Coronary artery (tissue), 2 donors: ENCODE data around the gene VEZT.

ENCODE experiments used
- DNase-seq: peaks from one replicate; pipeline ENCODE4 v3.0.0-alpha.2; 2017; ENCODE audit warnings: low spot score
- H3K27ac ChIP-seq, 2 donors: fragments of 200-600 bp; sonication (generic); one replicate each; pipeline ENCODE4 v1.5.1; 2016 to 2019
- H3K4me3 ChIP-seq: fragments of 200-600 bp; sonication (generic); 2 replicates; pipeline ENCODE4 v1.5.1; 2016; ENCODE audit warnings: mild to moderate bottlenecking, moderate library complexity
- CTCF ChIP-seq: fragments of 200-600 bp; sonication (generic); IDR thresholded peaks from one replicate; pipeline ENCODE4 v1.5.1; 2019; ENCODE audit warnings: antibody characterized with exemption

VEZT gene

GRCh38 chr12:95179011-95179410 lies 38.6 kb upstream of the VEZT start:
- TF ChIP-seq CTCF, result no peak
- no peak overlapping the region for H3K4me3 ChIP-seq
- H3K27ac ChIP-seq, result no peak overlapping the region
- no peak for DNase-seq

GRCh38 chr12:95181103-95181502 lies 36.5 kb upstream of the VEZT start:
- Histone ChIP-seq H3K4me3 (no peak overlapping the region), H3K27ac (no peak overlapping the region)
- DNase-seq, result no peak
- TF ChIP-seq CTCF, result no peak

- no peak for DNase-seq
- H3K27ac ChIP-seq, result no peak overlapping the region
- TF ChIP-seq CTCF, result no peak
- H3K4me3 ChIP-seq, result no peak overlapping the region
Measured at GRCh38 chr12:95182868-95183415, 34.7 kb upstream of the VEZT start.

DNA sequence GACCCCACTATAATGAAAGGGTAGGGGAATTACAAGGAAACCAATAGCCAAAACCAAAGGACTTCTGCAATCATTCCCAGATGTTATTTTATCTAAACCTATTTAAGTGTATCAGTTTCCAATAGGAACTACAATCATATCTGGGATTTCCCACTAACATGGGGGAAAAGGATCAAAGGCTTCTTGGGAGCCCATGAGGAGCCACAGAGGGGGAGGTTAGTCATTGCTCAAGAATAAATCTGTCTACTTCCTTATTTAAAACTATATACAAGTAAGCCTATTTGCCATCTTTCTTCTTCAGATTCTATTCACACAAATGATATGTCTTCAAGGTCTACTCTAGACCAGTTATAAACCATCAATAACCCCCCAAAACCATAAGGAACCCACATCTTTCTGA lies 33.5 kb upstream of the VEZT start:
- H3K4me3 ChIP-seq, result no peak overlapping the region
- no peak for DNase-seq
- H3K27ac ChIP-seq, result no peak overlapping the region
- TF ChIP-seq CTCF, result no peak

DNA sequence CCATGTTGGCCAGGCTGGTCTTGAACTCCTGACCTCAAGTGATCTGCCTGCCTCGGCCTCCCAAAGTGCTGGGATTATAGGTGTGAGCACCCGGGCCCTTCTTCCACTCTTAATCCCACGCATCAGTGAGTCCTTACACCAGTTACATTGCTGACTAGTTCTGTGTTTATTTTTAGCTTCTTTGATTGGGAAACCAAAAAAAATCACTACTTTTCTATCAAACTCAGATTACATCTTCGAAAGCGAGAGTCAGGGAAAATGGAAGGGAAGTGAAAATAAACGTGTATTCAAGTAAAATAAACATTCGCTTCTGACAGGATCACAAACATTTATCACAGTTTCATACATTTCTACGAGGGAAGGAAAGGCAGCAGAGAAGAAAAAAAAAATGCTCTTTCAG lies 32.5 kb upstream of the VEZT start:
- TF ChIP-seq CTCF, result no peak
- no peak overlapping the region for H3K27ac ChIP-seq
- no peak overlapping the region for H3K4me3 ChIP-seq
- DNase-seq, result no peak

DNA sequence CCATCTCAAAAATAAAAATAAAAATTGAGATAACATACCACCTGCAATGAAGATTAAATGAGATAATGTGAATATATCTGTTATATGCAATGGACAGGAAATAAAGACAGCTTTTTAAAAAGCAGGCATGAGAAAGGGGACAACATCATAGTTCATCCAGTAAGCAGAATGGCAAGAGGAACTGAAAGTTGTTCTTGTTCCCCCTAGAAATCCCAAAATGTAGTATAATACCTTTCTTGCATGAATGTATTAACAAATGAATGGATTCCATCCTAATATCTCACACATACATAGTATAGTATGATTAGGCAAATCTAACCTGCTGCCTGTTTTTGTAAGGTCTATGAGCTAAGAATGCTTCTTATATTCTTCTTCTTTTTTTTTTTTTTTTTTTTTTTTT lies 31.8 kb upstream of the VEZT start:
- no peak for TF ChIP-seq CTCF
- H3K4me3 ChIP-seq, result no peak overlapping the region

DNA sequence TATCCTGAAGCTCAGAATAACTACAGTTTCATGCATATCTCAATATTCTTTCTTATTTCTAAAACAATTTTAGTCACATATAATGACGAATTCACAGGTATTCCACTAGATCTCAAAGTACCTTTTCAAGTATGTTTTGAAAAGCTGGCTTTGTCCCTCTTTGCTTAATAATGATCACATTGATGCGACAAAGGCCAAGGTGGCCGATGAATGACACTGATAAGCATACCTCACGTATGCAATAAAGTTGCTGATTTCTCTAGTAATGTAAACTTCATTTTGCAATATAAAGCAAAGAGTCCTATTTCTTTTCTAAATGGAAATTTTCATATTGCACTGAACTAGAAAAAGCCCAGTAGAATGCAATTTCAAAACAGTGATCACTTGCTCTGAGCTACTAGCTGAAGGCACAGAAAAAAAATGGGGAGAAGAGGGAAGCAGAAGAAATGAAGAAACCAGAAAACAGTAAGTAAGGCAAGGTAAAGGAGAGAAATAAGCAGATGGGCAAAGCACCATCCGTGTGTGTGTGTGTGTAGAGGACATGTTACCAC lies 29.7 kb upstream of the VEZT start:
- DNase-seq, result no peak
- no peak overlapping the region for H3K27ac ChIP-seq
- TF ChIP-seq CTCF, result no peak
- H3K4me3 ChIP-seq, result no peak overlapping the region

More for the DNA sequence above, 31.8 kb upstream of the VEZT start:
- no peak overlapping the region for H3K27ac ChIP-seq
- DNase-seq, result no peak
